HS-5 (cell line): ENCODE measurements around the gene SUPT4H1.

ENCODE experiments used
- DNase-seq: peaks from one replicate; pipeline ENCODE4 v3.0.0-alpha.2; 2012; ENCODE audit warnings: low read depth

Gene SUPT4H1

GRCh38 chr17:58339755-58340404 lies 12.1 kb downstream of the SUPT4H1 start:
- DNase-seq: no peak

GRCh38 chr17:58338841-58339754 lies 12.9 kb downstream of the SUPT4H1 start:
- DNase-seq: no peak

GRCh38 chr17:58338454-58338840 lies 13.6 kb downstream of the SUPT4H1 start:
- no peak for DNase-seq

- no peak for DNase-seq
Observed at GRCh38 chr17:58337600-58338453, 14.2 kb downstream of the SUPT4H1 start.

- no peak for DNase-seq
Observed at GRCh38 chr17:58337210-58337599, 14.8 kb downstream of the SUPT4H1 start.

- DNase-seq: no peak
Observed at GRCh38 chr17:58336456-58337209, 15.4 kb downstream of the SUPT4H1 start.

- DNase-seq: no peak
Observed at GRCh38 chr17:58335779-58336455, 16.1 kb downstream of the SUPT4H1 start.

- no peak for DNase-seq
Observed at GRCh38 chr17:58335061-58335731, 16.8 kb downstream of the SUPT4H1 start.

GRCh38 chr17:58334661-58335060 lies 17.3 kb downstream of the SUPT4H1 start:
- no peak for DNase-seq

- no peak for DNase-seq
Observed at GRCh38 chr17:58334256-58334655, 17.7 kb downstream of the SUPT4H1 start.

GRCh38 chr17:58333736-58334207 lies 18.2 kb downstream of the SUPT4H1 start:
- DNase-seq: no peak

GRCh38 chr17:58332778-58333735 lies 18.9 kb downstream of the SUPT4H1 start:
- DNase-seq: no peak

GRCh38 chr17:58331815-58332777 lies 19.9 kb downstream of the SUPT4H1 start:
- DNase-seq: no peak

- DNase-seq: no peak
Observed at GRCh38 chr17:58330997-58331814, 20.8 kb downstream of the SUPT4H1 start.

GRCh38 chr17:58330538-58330996 lies 21.4 kb downstream of the SUPT4H1 start:
- no peak for DNase-seq

- DNase-seq: no peak
Observed at GRCh38 chr17:58329810-58330537, 22.0 kb downstream of the SUPT4H1 start.
